Caco-2 (cell line): ENCODE results near the gene SNCA. TPM values are rescaled to one million over a fixed set of nuclear protein-coding genes. Genes with fewer than 3 reads are reported as not detected.

Experiments used
- BruUV-seq: library from RNA; stranded (reverse); fragments of 400-500 nt; replicated peaks from 2 replicates; lab custom pipeline; 2021; lab: Mats Ljungman, UMichigan
- CTCF ChIA-PET: fragments of 300-600 bp; sonication (Branson Sonifier 250); formaldehyde crosslinking; loops from one replicate; lab custom pipeline; 2022; ENCODE audit warnings: antibody characterized with exemption; lab: Charles Lee
- POLR2A ChIA-PET: fragments of 300-600 bp; sonication (Branson Sonifier 250); formaldehyde crosslinking; loops from one replicate; lab custom pipeline; 2022; ENCODE audit warnings: antibody characterized with exemption; lab: Charles Lee
- DNase-seq, 2 experiments: peaks; one replicate each; pipeline versions ENCODE4 v3.0.0 to v3.0.0-alpha.2; 2020 to 2022
- H3K27me3 ChIP-seq: replicated peaks from 2 replicates; pipeline ENCODE4 v1.6.0; 2011; ENCODE audit warnings: low read length; ENCODE audit not compliant: control insufficient read depth, insufficient read depth
- H3K36me3 ChIP-seq: 2 replicates; pipeline ENCODE4 v1.5.1; 2011; ENCODE audit warnings: low read length; ENCODE audit not compliant: control insufficient read depth, insufficient read depth
- H3K4me1 ChIP-seq: fragments of 250-450 bp; sonication (Bioruptor Pico); 2 replicates; pipeline ENCODE4 v1.5.1; 2020; ENCODE audit warnings: mild to moderate bottlenecking
- H3K4me3 ChIP-seq: 2 replicates; pipeline ENCODE4 v1.5.1; 2011; ENCODE audit warnings: low read depth, mild to moderate bottlenecking, control low read depth, low read length
- H3K9me3 ChIP-seq: fragments of 250-450 bp; sonication (Bioruptor Pico); 2 replicates; pipeline ENCODE4 v1.5.1; 2020; ENCODE audit warnings: mild to moderate bottlenecking, moderate library complexity
- H3K27ac Mint-ChIP-seq: one replicate; pipeline ENCODE4 v1.8.0; 2022; ENCODE audit warnings: mixed read lengths; ENCODE audit not compliant: unreplicated experiment
- H3K27me3 Mint-ChIP-seq: one replicate; pipeline ENCODE4 v1.8.0; 2022; ENCODE audit warnings: mixed read lengths; ENCODE audit not compliant: insufficient read depth, unreplicated experiment
- H3K36me3 Mint-ChIP-seq: one replicate; pipeline ENCODE4 v1.8.0; 2022; ENCODE audit warnings: mild to moderate bottlenecking, mixed read lengths; ENCODE audit not compliant: insufficient read depth, unreplicated experiment
- H3K4me1 Mint-ChIP-seq: one replicate; pipeline ENCODE4 v1.8.0; 2022; ENCODE audit warnings: low read depth, mixed read lengths; ENCODE audit not compliant: unreplicated experiment
- H3K4me3 Mint-ChIP-seq: one replicate; pipeline ENCODE4 v1.8.0; 2022; ENCODE audit warnings: mild to moderate bottlenecking, moderate library complexity, mixed read lengths; ENCODE audit not compliant: unreplicated experiment
- H3K9me3 Mint-ChIP-seq: one replicate; pipeline ENCODE4 v1.8.0; 2022; ENCODE audit warnings: mixed read lengths; ENCODE audit not compliant: unreplicated experiment
- intact Hi-C: fragments of 100-400 bp; cut with micrococcal nuclease; formaldehyde crosslinking; loops from one replicate; pipeline ENCODE4 v1.10.0; 2022; ENCODE audit not compliant: unreplicated experiment
- total RNA-seq: library from RNA; stranded (reverse); gene quantifications from 2 replicates; pipeline ENCODE4 v1.2.3, GENCODE V29; 2022
- TF ChIP-seq, protein P1 (sequence below), 2 experiments: fragments of 200-600 bp in 1 of 2; IDR thresholded peaks; 1 replicate in 1 of 2; 2 replicates in 1 of 2; pipeline versions ENCODE4 v1.5.1 to v1.8.0; 2011 to 2022; ENCODE audit warnings: antibody characterized with exemption in 1 of 2, control low read depth in 1 of 2, inconsistent platforms in 1 of 2, low read depth in 1 of 2, low read length in 1 of 2, mild to moderate bottlenecking in 1 of 2, moderate library complexity in 1 of 2; ENCODE audit not compliant: insufficient read depth in 1 of 2, severe bottlenecking in 1 of 2, unreplicated experiment in 1 of 2

SNCA gene
- total RNA-seq, 1 experiment from 2014 or later: 8.4 TPM

DNA sequence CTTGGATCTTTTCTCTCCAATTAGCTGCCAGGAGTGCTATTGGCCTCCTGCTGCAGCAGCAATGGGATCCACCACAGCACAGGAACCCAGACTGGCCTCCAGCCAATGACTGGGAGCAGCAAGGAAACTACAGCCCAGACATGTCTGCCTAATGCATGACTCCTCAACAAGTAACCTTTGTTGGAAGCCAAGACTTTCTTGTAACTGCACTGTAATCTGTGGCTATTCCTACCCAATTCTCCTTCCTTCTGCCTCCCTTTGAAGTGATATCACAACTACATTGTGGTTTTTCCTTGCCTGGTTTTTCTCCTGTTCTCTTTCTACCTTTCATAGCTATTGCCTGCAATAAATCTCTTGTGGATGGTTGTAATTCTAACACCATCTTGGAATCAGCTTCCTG lies 39.8 kb downstream of the SNCA start:
- BruUV-seq: no TSS peak
- H3K4me1 Mint-ChIP-seq: no peaks in the 10 kb centered on the region
- H3K9me3 ChIP-seq: no peaks in the 10 kb centered on the region
- no peak overlapping the region for H3K27ac Mint-ChIP-seq
- DNase-seq: no peak
- POLR2A ChIA-PET: no interaction called here
- intact Hi-C loops: no loop called here
- H3K36me3 Mint-ChIP-seq: no peaks in the 10 kb centered on the region
- TF ChIP-seq, protein P1, sequence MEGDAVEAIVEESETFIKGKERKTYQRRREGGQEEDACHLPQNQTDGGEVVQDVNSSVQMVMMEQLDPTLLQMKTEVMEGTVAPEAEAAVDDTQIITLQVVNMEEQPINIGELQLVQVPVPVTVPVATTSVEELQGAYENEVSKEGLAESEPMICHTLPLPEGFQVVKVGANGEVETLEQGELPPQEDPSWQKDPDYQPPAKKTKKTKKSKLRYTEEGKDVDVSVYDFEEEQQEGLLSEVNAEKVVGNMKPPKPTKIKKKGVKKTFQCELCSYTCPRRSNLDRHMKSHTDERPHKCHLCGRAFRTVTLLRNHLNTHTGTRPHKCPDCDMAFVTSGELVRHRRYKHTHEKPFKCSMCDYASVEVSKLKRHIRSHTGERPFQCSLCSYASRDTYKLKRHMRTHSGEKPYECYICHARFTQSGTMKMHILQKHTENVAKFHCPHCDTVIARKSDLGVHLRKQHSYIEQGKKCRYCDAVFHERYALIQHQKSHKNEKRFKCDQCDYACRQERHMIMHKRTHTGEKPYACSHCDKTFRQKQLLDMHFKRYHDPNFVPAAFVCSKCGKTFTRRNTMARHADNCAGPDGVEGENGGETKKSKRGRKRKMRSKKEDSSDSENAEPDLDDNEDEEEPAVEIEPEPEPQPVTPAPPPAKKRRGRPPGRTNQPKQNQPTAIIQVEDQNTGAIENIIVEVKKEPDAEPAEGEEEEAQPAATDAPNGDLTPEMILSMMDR (IDR thresholded peaks at IDR 0.05; ENCODE audit: insufficient read depth in 1 of 2, low read depth in 1 of 2, low read length in 1 of 2, severe bottlenecking in 1 of 2, unreplicated experiment in 1 of 2): no peak
- no peaks in the 10 kb centered on the region for H3K9me3 Mint-ChIP-seq
- no peaks in the 10 kb centered on the region for H3K27me3 Mint-ChIP-seq
- no peak overlapping the region for H3K4me3 Mint-ChIP-seq
- H3K4me1 ChIP-seq: peaks cover 7% of the 10 kb centered on the region; the same call in 1 of the 2 replicates
- CTCF ChIA-PET: interaction anchor here (0.5 kb wide), 1 partner anchor 41 kb away, joined by 3 read pairs; no protein-coding TSS in a partner anchor
- no peak overlapping the region for H3K4me3 ChIP-seq
- no peaks in the 10 kb centered on the region for H3K27me3 ChIP-seq
- H3K36me3 ChIP-seq: no peaks in the 10 kb centered on the region

- no peaks in the 10 kb centered on the region for H3K36me3 Mint-ChIP-seq
- H3K9me3 Mint-ChIP-seq: no peaks in the 10 kb centered on the region
- CTCF ChIA-PET: no interaction called here
- Histone ChIP-seq H3K4me1 (no peaks in the 10 kb centered on the region), H3K27me3 (no peaks in the 10 kb centered on the region), H3K9me3 (no peaks in the 10 kb centered on the region), H3K36me3 (no peaks in the 10 kb centered on the region), H3K4me3 (no peak overlapping the region)
- H3K27ac Mint-ChIP-seq: no peak overlapping the region
- H3K4me3 Mint-ChIP-seq: no peak overlapping the region
- no peaks in the 10 kb centered on the region for H3K4me1 Mint-ChIP-seq
- no peak for DNase-seq
- no TSS peak for BruUV-seq
- TF ChIP-seq, protein P1 (IDR thresholded peaks at IDR 0.05; ENCODE audit: insufficient read depth in 1 of 2, low read depth in 1 of 2, low read length in 1 of 2, severe bottlenecking in 1 of 2, unreplicated experiment in 1 of 2): no peak
- peaks cover 2% of the 10 kb centered on the region for H3K27me3 Mint-ChIP-seq
- intact Hi-C loops: no loop called here
- POLR2A ChIA-PET: no interaction called here
Observed at GRCh38 chr4:89788206-89789072, 48.5 kb downstream of the SNCA start.

- H3K9me3 Mint-ChIP-seq: no peaks in the 10 kb centered on the region
- no peaks in the 10 kb centered on the region for H3K36me3 ChIP-seq
- H3K4me3 Mint-ChIP-seq: no peak overlapping the region
- intact Hi-C loops: no loop called here
- no peak overlapping the region for H3K27ac Mint-ChIP-seq
- H3K36me3 Mint-ChIP-seq: no peaks in the 10 kb centered on the region
- DNase-seq: no peak
- H3K4me1 Mint-ChIP-seq: no peaks in the 10 kb centered on the region
- no peaks in the 10 kb centered on the region for H3K27me3 ChIP-seq
- BruUV-seq: no TSS peak
- no peaks in the 10 kb centered on the region for H3K4me1 ChIP-seq
- ChIA-PET POLR2A (no interaction called here), CTCF (interaction anchor here (0.6 kb wide), 1 partner anchor 371 kb away, joined by 6 read pairs; no protein-coding TSS in a partner anchor)
- H3K4me3 ChIP-seq: no peak overlapping the region
- H3K9me3 ChIP-seq: no peaks in the 10 kb centered on the region
- TF ChIP-seq, protein P1 (IDR thresholded peaks at IDR 0.05; ENCODE audit: insufficient read depth in 1 of 2, low read depth in 1 of 2, low read length in 1 of 2, severe bottlenecking in 1 of 2, unreplicated experiment in 1 of 2): no peak
- H3K27me3 Mint-ChIP-seq: peaks cover 2% of the 10 kb centered on the region
Observed at GRCh38 chr4:89784686-89785231, 52.2 kb downstream of the SNCA start.
